Fibroblast of lung (primary cell): ENCODE measurements around the gene USP44.

Source experiments
- CTCF ChIP-seq, 2 donors: IDR thresholded peaks in 1 of 2; conservative IDR thresholded peaks in 1 of 2; 1 replicate in 1 of 2; 2 replicates in 1 of 2; pipeline ENCODE4 v1.5.1; 2011 to 2012; ENCODE audit warnings: low read length in 2 of 2, control low read depth in 1 of 2, inconsistent platforms in 1 of 2, low read depth in 1 of 2, mild to moderate bottlenecking in 1 of 2
- EZH2 ChIP-seq: IDR thresholded peaks from 2 replicates; pipeline ENCODE4 v1.5.1; 2012; ENCODE audit warnings: low read length, control low read depth, mild to moderate bottlenecking; ENCODE audit errors: missing control alignments

GRCh38 chr12:95533985-95534384 is 17.3 kb downstream of the USP44 start:
- TF ChIP-seq EZH2, result no peak
- TF ChIP-seq CTCF (conservative IDR thresholded peaks at IDR 0.05 in 1 of 2, IDR thresholded peaks at IDR 0.05 in 1 of 2; ENCODE audit: low read depth in 1 of 2, low read length in 2 of 2), result no peak
